Suprapubic skin (tissue), 4 donors: ENCODE data around the gene FGF1. TPM values are rescaled to one million over a fixed set of nuclear protein-coding genes. Genes with fewer than 3 reads are reported as not detected.

Experiments used
- DNase-seq, 2 donors: peaks; one replicate each; pipeline ENCODE4 v3.0.0-alpha.2; 2019; ENCODE audit warnings: low spot score in 2 of 2
- H3K27ac ChIP-seq: fragments of 200-600 bp; sonication (generic); one replicate; pipeline ENCODE4 v1.5.1; 2019
- H3K27me3 ChIP-seq: fragments of 200-600 bp; sonication (generic); one replicate; pipeline ENCODE4 v1.5.1; 2019
- H3K36me3 ChIP-seq: fragments of 200-600 bp; sonication (generic); one replicate; pipeline ENCODE4 v1.5.1; 2019
- H3K4me1 ChIP-seq: fragments of 200-600 bp; sonication (generic); one replicate; pipeline ENCODE4 v1.5.1; 2019
- H3K4me3 ChIP-seq: fragments of 200-600 bp; sonication (generic); one replicate; pipeline ENCODE4 v1.5.1; 2019; ENCODE audit warnings: mild to moderate bottlenecking
- H3K9me3 ChIP-seq: fragments of 200-600 bp; sonication (generic); one replicate; pipeline ENCODE4 v1.5.1; 2019
- EP300 ChIP-seq: sonication (generic); formaldehyde crosslinking; IDR thresholded peaks from one replicate; pipeline ENCODE4 v1.6.1; 2017; ENCODE audit warnings: antibody characterized with exemption
- POLR2A ChIP-seq, 2 donors: fragments of 450-650 bp; IDR thresholded peaks; one replicate each; pipeline ENCODE4 v1.6.1; 2017; ENCODE audit warnings: antibody characterized with exemption in 2 of 2, mild to moderate bottlenecking in 2 of 2, moderate library complexity in 2 of 2
- POLR2AphosphoS5 ChIP-seq, 3 donors: sonication (generic); formaldehyde crosslinking; IDR thresholded peaks; one replicate each; pipeline ENCODE4 v1.6.1; 2017; ENCODE audit warnings: antibody characterized with exemption in 3 of 3
- WGBS: methylation state at CpG from one replicate; pipeline ENCODE4 v1.1.5; 2018; 5-methylcytosine and 5-hydroxymethylcytosine counted together
- total RNA-seq, 4 donors: library from RNA; depleted of rRNA; stranded (reverse); fragments of >200 nt; gene quantifications; one replicate each; pipeline ENCODE4 v1.1.0, GENCODE V29; 2016
- TF ChIP-seq, protein P1 (sequence below), 2 donors: fragments of 200-600 bp in 1 of 2; fragments of 450-650 bp in 1 of 2; sonication (generic) in 1 of 2; IDR thresholded peaks; one replicate each; pipeline ENCODE4 v1.5.1; 2016 to 2019; ENCODE audit warnings: antibody characterized with exemption in 2 of 2, mild to moderate bottlenecking in 1 of 2, moderate library complexity in 1 of 2

FGF1 gene
- total RNA-seq, 4 donors from 2014 or later = 0.48 to 2.5 (median 1.9) TPM

- Histone ChIP-seq H3K27ac (no peak overlapping the region), H3K36me3 (no peaks in the 10 kb centered on the region), H3K4me3 (no peak overlapping the region), H3K27me3 (no peaks in the 10 kb centered on the region), H3K4me1 (no peaks in the 10 kb centered on the region), H3K9me3 (no peaks in the 10 kb centered on the region)
- no peak for TF ChIP-seq POLR2A (IDR thresholded peaks at IDR 0.05)
- 72% methylated on average over 10 of the region's 10 CpGs for whole genome bisulfite sequencing
- DNase-seq = no peak
Observed at GRCh38 chr5:142568283-142568995, 117.5 kb downstream of the FGF1 start.

GRCh38 chr5:142561486-142562097 lies 124.3 kb downstream of the FGF1 start:
- TF ChIP-seq EP300 = no peak
- no peak for TF ChIP-seq POLR2AphosphoS5 (IDR thresholded peaks at IDR 0.05)
- TF ChIP-seq, protein P1, sequence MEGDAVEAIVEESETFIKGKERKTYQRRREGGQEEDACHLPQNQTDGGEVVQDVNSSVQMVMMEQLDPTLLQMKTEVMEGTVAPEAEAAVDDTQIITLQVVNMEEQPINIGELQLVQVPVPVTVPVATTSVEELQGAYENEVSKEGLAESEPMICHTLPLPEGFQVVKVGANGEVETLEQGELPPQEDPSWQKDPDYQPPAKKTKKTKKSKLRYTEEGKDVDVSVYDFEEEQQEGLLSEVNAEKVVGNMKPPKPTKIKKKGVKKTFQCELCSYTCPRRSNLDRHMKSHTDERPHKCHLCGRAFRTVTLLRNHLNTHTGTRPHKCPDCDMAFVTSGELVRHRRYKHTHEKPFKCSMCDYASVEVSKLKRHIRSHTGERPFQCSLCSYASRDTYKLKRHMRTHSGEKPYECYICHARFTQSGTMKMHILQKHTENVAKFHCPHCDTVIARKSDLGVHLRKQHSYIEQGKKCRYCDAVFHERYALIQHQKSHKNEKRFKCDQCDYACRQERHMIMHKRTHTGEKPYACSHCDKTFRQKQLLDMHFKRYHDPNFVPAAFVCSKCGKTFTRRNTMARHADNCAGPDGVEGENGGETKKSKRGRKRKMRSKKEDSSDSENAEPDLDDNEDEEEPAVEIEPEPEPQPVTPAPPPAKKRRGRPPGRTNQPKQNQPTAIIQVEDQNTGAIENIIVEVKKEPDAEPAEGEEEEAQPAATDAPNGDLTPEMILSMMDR (IDR thresholded peaks at IDR 0.05) = no peak
- no peak for TF ChIP-seq POLR2A (IDR thresholded peaks at IDR 0.05)
- no peak overlapping the region for H3K27ac ChIP-seq
- H3K4me1 ChIP-seq = no peaks in the 10 kb centered on the region
- no peak for DNase-seq
- H3K4me3 ChIP-seq = no peak overlapping the region
- no peaks in the 10 kb centered on the region for H3K36me3 ChIP-seq
- no peaks in the 10 kb centered on the region for H3K27me3 ChIP-seq
- no peaks in the 10 kb centered on the region for H3K9me3 ChIP-seq
- WGBS = 70% methylated on average over 7 of the region's 7 CpGs

DNA sequence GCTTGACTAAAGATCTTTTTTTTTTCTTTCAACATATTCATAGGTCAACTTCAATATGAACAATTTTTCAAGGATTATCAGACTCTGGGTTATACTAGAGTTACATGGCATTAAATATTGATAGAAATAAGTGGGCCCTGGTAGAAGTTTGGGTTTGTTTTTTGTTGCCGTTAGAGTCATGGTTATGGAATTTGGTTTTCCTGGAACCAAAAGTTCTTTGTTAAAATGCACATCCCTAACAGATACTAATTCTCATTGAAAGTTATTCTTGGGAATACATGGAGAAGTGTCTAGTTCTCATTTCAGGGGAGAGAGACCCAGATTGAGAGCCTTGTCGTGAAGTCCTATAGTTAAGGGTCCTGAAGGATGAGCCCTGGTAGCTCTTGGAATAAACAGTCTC lies 124.9 kb downstream of the FGF1 start:
- no peak for DNase-seq
- TF ChIP-seq, protein P1 (IDR thresholded peaks at IDR 0.05) = no peak
- TF ChIP-seq POLR2AphosphoS5 (IDR thresholded peaks at IDR 0.05) = no peak
- no peak for TF ChIP-seq EP300
- TF ChIP-seq POLR2A (IDR thresholded peaks at IDR 0.05) = no peak
- 78% methylated on average over 2 of the region's 2 CpGs for WGBS

GRCh38 chr5:142552107-142552506 lies 133.8 kb downstream of the FGF1 start:
- Histone ChIP-seq H3K27ac (no peak overlapping the region), H3K27me3 (peaks cover 14% of the 10 kb centered on the region), H3K36me3 (no peaks in the 10 kb centered on the region), H3K4me3 (peak overlapping the region; percentile 21), H3K4me1 (peaks cover 10% of the 10 kb centered on the region), H3K9me3 (no peaks in the 10 kb centered on the region)
- TF ChIP-seq POLR2A (IDR thresholded peaks at IDR 0.05) (no peak), EP300 (no peak), POLR2AphosphoS5 (IDR thresholded peaks at IDR 0.05) (no peak)
- TF ChIP-seq, protein P1 (IDR thresholded peaks at IDR 0.05) = no peak
- DNase-seq = no peak
- WGBS = 60% methylated on average over 6 of the region's 6 CpGs

More for the DNA sequence above, 124.9 kb downstream of the FGF1 start:
- Histone ChIP-seq H3K27ac (no peak overlapping the region), H3K4me1 (no peaks in the 10 kb centered on the region), H3K4me3 (no peak overlapping the region), H3K36me3 (no peaks in the 10 kb centered on the region), H3K9me3 (no peaks in the 10 kb centered on the region), H3K27me3 (no peaks in the 10 kb centered on the region)

- Histone ChIP-seq H3K4me1 (peaks cover 10% of the 10 kb centered on the region), H3K4me3 (peak overlapping the region; percentile 21), H3K27me3 (peaks cover 14% of the 10 kb centered on the region), H3K9me3 (no peaks in the 10 kb centered on the region), H3K27ac (no peak overlapping the region), H3K36me3 (no peaks in the 10 kb centered on the region)
- no peak for DNase-seq
- WGBS = 3% methylated on average over 31 of the region's 31 CpGs
- no peak for TF ChIP-seq POLR2A (IDR thresholded peaks at IDR 0.05)
- TF ChIP-seq, protein P1 (IDR thresholded peaks at IDR 0.05) = no peak
- TF ChIP-seq EP300 = no peak
- TF ChIP-seq POLR2AphosphoS5 (IDR thresholded peaks at IDR 0.05) = no peak
Observed at GRCh38 chr5:142551338-142552067, 134.4 kb downstream of the FGF1 start.
